Activated naive CD4-positive, alpha-beta T cell treated with anti-CD3 and anti-CD28 coated beads, Interleukin-2, amount 10 ng/mL, durations not matched to agents 7 days and 5 days (primary cell): ENCODE measurements around the gene SPRYD7.

Experiments used
- CTCF ChIA-PET: fragments of 350-600 bp; sonication (Branson Sonifier 250); formaldehyde crosslinking; loops from one replicate; lab custom pipeline; 2021; ENCODE audit warnings: antibody characterized with exemption; lab: Charles Lee
- DNase-seq: peaks from one replicate; pipeline ENCODE4 v3.0.0-alpha.2; 2020
- H3K27ac Mint-ChIP-seq: one replicate; pipeline ENCODE4 v1.8.0; 2021; ENCODE audit warnings: mild to moderate bottlenecking, moderate library complexity, mixed read lengths
- H3K27me3 Mint-ChIP-seq: one replicate; pipeline ENCODE4 v1.8.0; 2021; ENCODE audit warnings: mild to moderate bottlenecking, mixed read lengths
- H3K36me3 Mint-ChIP-seq: one replicate; pipeline ENCODE4 v1.8.0; 2021; ENCODE audit warnings: mixed read lengths
- H3K4me1 Mint-ChIP-seq: one replicate; pipeline ENCODE4 v1.8.0; 2021; ENCODE audit warnings: mixed read lengths
- H3K4me3 Mint-ChIP-seq: one replicate; pipeline ENCODE4 v1.8.0; 2021; ENCODE audit warnings: mild to moderate bottlenecking, moderate library complexity, mixed read lengths
- H3K9me3 Mint-ChIP-seq: one replicate; pipeline ENCODE4 v1.8.0; 2021; ENCODE audit warnings: mixed read lengths

SPRYD7 gene

GRCh38 chr13:49936075-49936967 is at the start of gene SPRYD7:
TSS of gene SPRYD7 (minus strand) at chr13:49936340. CDS start at chr13:49936235, 105 bp downstream.
- DNase-seq: peak; percentile 96
- peaks cover 10% of the 10 kb centered on the region for H3K4me1 Mint-ChIP-seq
- no peaks in the 10 kb centered on the region for H3K36me3 Mint-ChIP-seq
- peak within 1 kb of the TSS; percentile 79 for H3K27ac Mint-ChIP-seq
- peaks cover 45% of the 10 kb centered on the region for H3K27me3 Mint-ChIP-seq
- CTCF ChIA-PET: interaction anchor here (0.7 to 1.5 kb wide), 9 partner anchors 9 to 975 kb away, joined by 3 to 5 read pairs (median 4); partner anchors contain the start of gene TRIM13
- H3K4me3 Mint-ChIP-seq: peak within 1 kb of the TSS; percentile 79
- no peaks in the 10 kb centered on the region for H3K9me3 Mint-ChIP-seq

GRCh38 chr13:49985129-49985528 is 49.0 kb upstream of the SPRYD7 start:
- DNase-seq: no peak
- H3K27ac Mint-ChIP-seq: no peak overlapping the region
- no peaks in the 10 kb centered on the region for H3K9me3 Mint-ChIP-seq
- no peaks in the 10 kb centered on the region for H3K4me1 Mint-ChIP-seq
- peaks cover 44% of the 10 kb centered on the region for H3K36me3 Mint-ChIP-seq
- H3K4me3 Mint-ChIP-seq: no peak overlapping the region
- no peaks in the 10 kb centered on the region for H3K27me3 Mint-ChIP-seq
- CTCF ChIA-PET: no interaction called here

GRCh38 chr13:49980266-49980665 is 44.1 kb upstream of the SPRYD7 start:
- Mint-ChIP-seq H3K27me3 (peaks cover 7% of the 10 kb centered on the region), H3K4me1 (peaks cover 2% of the 10 kb centered on the region), H3K36me3 (peaks cover 19% of the 10 kb centered on the region), H3K27ac (no peak overlapping the region), H3K9me3 (no peaks in the 10 kb centered on the region), H3K4me3 (no peak overlapping the region)
- DNase-seq: no peak
- CTCF ChIA-PET: interaction anchor here (0.8 to 0.9 kb wide), 2 partner anchors 146 to 1085 kb away, joined by 3 read pairs; no protein-coding TSS in a partner anchor

GRCh38 chr13:49977992-49978391 is 41.9 kb upstream of the SPRYD7 start:
- DNase-seq: no peak
- no peak overlapping the region for H3K4me3 Mint-ChIP-seq
- no peak overlapping the region for H3K27ac Mint-ChIP-seq
- H3K27me3 Mint-ChIP-seq: peaks cover 7% of the 10 kb centered on the region
- peaks cover 2% of the 10 kb centered on the region for H3K4me1 Mint-ChIP-seq
- H3K9me3 Mint-ChIP-seq: no peaks in the 10 kb centered on the region
- peaks cover 12% of the 10 kb centered on the region for H3K36me3 Mint-ChIP-seq
- CTCF ChIA-PET: interaction anchor here (1.0 to 3.0 kb wide), 6 partner anchors 14 to 1091 kb away, joined by 3 to 24 read pairs (median 6); partner anchors contain the start of gene TRIM13

GRCh38 chr13:49976314-49977258 is 40.4 kb upstream of the SPRYD7 start:
- Mint-ChIP-seq H3K4me3 (no peak overlapping the region), H3K36me3 (peaks cover 6% of the 10 kb centered on the region), H3K27me3 (peaks cover 7% of the 10 kb centered on the region), H3K27ac (no peak overlapping the region), H3K9me3 (no peaks in the 10 kb centered on the region), H3K4me1 (peaks cover 4% of the 10 kb centered on the region)
- CTCF ChIA-PET: interaction anchor here (0.6 to 3.0 kb wide), 15 partner anchors 12 to 1095 kb away, joined by 3 to 24 read pairs (median 4); partner anchors contain the start of gene SPRYD7
- peak; percentile 83 for DNase-seq

- H3K9me3 Mint-ChIP-seq: no peaks in the 10 kb centered on the region
- CTCF ChIA-PET: interaction anchor here (0.6 to 3.0 kb wide), 10 partner anchors 23 to 1150 kb away, joined by 3 to 24 read pairs (median 4); partner anchors contain the start of gene SPRYD7
These were observed 39.7 kb upstream of the SPRYD7 start for GRCh38 chr13:49975826-49976225.

GRCh38 chr13:49972709-49973108 is 36.6 kb upstream of the SPRYD7 start:
- Mint-ChIP-seq H3K27ac (peak overlapping the region; percentile 52), H3K4me3 (no peak overlapping the region), H3K27me3 (no peaks in the 10 kb centered on the region), H3K9me3 (no peaks in the 10 kb centered on the region), H3K36me3 (peaks cover 7% of the 10 kb centered on the region), H3K4me1 (peaks cover 4% of the 10 kb centered on the region)
- DNase-seq: no peak
- CTCF ChIA-PET: interaction anchor here (0.7 to 1.2 kb wide), 2 partner anchors 939 to 1097 kb away, joined by 3 read pairs; no protein-coding TSS in a partner anchor

More at GRCh38 chr13:49975826-49976225, 39.7 kb upstream of the SPRYD7 start:
- Mint-ChIP-seq H3K36me3 (peaks cover 3% of the 10 kb centered on the region), H3K4me3 (no peak overlapping the region), H3K27ac (no peak overlapping the region), H3K27me3 (peaks cover 7% of the 10 kb centered on the region), H3K4me1 (peaks cover 4% of the 10 kb centered on the region)
- DNase-seq: no peak

GRCh38 chr13:49967456-49967855 is 31.3 kb upstream of the SPRYD7 start:
- Mint-ChIP-seq H3K27ac (no peak overlapping the region), H3K4me1 (no peaks in the 10 kb centered on the region), H3K36me3 (peaks cover 27% of the 10 kb centered on the region), H3K9me3 (peaks cover 8% of the 10 kb centered on the region), H3K27me3 (no peaks in the 10 kb centered on the region), H3K4me3 (no peak overlapping the region)
- CTCF ChIA-PET: no interaction called here
- no peak for DNase-seq

GRCh38 chr13:49958321-49958720 is 22.2 kb upstream of the SPRYD7 start:
- Mint-ChIP-seq H3K36me3 (peaks cover 10% of the 10 kb centered on the region), H3K27ac (no peak overlapping the region), H3K9me3 (peaks cover 5% of the 10 kb centered on the region)

GRCh38 chr13:49956131-49956530 is 20.0 kb upstream of the SPRYD7 start:
- no peak for DNase-seq
- Mint-ChIP-seq H3K9me3 (peaks cover 5% of the 10 kb centered on the region), H3K4me3 (no peak overlapping the region), H3K4me1 (no peaks in the 10 kb centered on the region), H3K36me3 (peaks cover 5% of the 10 kb centered on the region), H3K27ac (no peak overlapping the region), H3K27me3 (peaks cover 14% of the 10 kb centered on the region)
- CTCF ChIA-PET: no interaction called here

More at GRCh38 chr13:49958321-49958720, 22.2 kb upstream of the SPRYD7 start:
- Mint-ChIP-seq H3K27me3 (peaks cover 14% of the 10 kb centered on the region), H3K4me3 (no peak overlapping the region), H3K4me1 (no peaks in the 10 kb centered on the region)
- CTCF ChIA-PET: no interaction called here
- no peak for DNase-seq

GRCh38 chr13:49954674-49955455 is 18.7 kb upstream of the SPRYD7 start:
- H3K36me3 Mint-ChIP-seq: peaks cover 1% of the 10 kb centered on the region
- H3K27ac Mint-ChIP-seq: no peak overlapping the region
- CTCF ChIA-PET: no interaction called here
- no peak overlapping the region for H3K4me3 Mint-ChIP-seq
- no peak for DNase-seq
- H3K9me3 Mint-ChIP-seq: peaks cover 2% of the 10 kb centered on the region
- H3K27me3 Mint-ChIP-seq: peaks cover 14% of the 10 kb centered on the region
- no peaks in the 10 kb centered on the region for H3K4me1 Mint-ChIP-seq

- Mint-ChIP-seq H3K36me3 (no peaks in the 10 kb centered on the region), H3K4me3 (no peak overlapping the region), H3K27me3 (peaks cover 18% of the 10 kb centered on the region), H3K27ac (no peak overlapping the region), H3K9me3 (no peaks in the 10 kb centered on the region), H3K4me1 (no peaks in the 10 kb centered on the region)
- DNase-seq: no peak
- CTCF ChIA-PET: no interaction called here
These were observed 17.4 kb upstream of the SPRYD7 start for GRCh38 chr13:49953560-49953959.
